ENCODE measurements around the gene GALK1. TPM values are rescaled to one million over a fixed set of nuclear protein-coding genes. Genes with fewer than 3 reads are reported as not detected.
A peak's percentile ranks its signal among the peaks of the same experiment; 100 is the strongest.
"Not testable (repeated sequence)": the region's sequence is repeated elsewhere in the genome, so short reads cannot be mapped to it uniquely, and the experiment has no call there.

Gene GALK1
- total RNA-seq, 1 donor from 2014 or later = 101 TPM

DNA sequence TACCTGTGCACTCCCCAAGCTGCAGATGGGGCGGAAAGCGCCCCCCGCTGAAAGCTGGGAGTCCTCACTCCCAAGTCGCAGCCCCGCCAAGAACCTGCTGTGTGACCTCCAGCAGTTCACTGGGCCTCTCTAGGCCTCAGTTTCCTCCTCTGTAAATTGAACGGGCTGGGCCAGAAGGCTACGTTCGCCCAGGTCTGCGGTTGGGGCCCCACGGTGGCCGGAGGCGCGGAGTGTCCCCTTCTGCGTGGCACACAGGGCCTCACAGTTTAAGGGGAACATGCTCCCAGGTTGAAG, 628 bp downstream of the GALK1 start:
- H3K4me3 ChIP-seq = peak overlapping the region; percentile 67 to 85
- peak overlapping the region; percentile 84 to 85 for H3K27ac ChIP-seq
- intact Hi-C loops (cut with DNase I) = no loop called here
- peaks cover 0 to 4% of the 10 kb centered on the region in 2 donors for H3K36me3 ChIP-seq
- no peaks in the 10 kb centered on the region for H3K9me3 ChIP-seq
- peaks cover 4 to 18% of the 10 kb centered on the region in 2 donors for H3K4me1 ChIP-seq
- H3K27me3 ChIP-seq = no peaks in the 10 kb centered on the region
- TF ChIP-seq, protein P1, sequence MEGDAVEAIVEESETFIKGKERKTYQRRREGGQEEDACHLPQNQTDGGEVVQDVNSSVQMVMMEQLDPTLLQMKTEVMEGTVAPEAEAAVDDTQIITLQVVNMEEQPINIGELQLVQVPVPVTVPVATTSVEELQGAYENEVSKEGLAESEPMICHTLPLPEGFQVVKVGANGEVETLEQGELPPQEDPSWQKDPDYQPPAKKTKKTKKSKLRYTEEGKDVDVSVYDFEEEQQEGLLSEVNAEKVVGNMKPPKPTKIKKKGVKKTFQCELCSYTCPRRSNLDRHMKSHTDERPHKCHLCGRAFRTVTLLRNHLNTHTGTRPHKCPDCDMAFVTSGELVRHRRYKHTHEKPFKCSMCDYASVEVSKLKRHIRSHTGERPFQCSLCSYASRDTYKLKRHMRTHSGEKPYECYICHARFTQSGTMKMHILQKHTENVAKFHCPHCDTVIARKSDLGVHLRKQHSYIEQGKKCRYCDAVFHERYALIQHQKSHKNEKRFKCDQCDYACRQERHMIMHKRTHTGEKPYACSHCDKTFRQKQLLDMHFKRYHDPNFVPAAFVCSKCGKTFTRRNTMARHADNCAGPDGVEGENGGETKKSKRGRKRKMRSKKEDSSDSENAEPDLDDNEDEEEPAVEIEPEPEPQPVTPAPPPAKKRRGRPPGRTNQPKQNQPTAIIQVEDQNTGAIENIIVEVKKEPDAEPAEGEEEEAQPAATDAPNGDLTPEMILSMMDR (IDR thresholded peaks at IDR 0.05) = no peak
- no peak for DNase-seq (ENCODE audit: low spot score in 2 of 2)

DNA sequence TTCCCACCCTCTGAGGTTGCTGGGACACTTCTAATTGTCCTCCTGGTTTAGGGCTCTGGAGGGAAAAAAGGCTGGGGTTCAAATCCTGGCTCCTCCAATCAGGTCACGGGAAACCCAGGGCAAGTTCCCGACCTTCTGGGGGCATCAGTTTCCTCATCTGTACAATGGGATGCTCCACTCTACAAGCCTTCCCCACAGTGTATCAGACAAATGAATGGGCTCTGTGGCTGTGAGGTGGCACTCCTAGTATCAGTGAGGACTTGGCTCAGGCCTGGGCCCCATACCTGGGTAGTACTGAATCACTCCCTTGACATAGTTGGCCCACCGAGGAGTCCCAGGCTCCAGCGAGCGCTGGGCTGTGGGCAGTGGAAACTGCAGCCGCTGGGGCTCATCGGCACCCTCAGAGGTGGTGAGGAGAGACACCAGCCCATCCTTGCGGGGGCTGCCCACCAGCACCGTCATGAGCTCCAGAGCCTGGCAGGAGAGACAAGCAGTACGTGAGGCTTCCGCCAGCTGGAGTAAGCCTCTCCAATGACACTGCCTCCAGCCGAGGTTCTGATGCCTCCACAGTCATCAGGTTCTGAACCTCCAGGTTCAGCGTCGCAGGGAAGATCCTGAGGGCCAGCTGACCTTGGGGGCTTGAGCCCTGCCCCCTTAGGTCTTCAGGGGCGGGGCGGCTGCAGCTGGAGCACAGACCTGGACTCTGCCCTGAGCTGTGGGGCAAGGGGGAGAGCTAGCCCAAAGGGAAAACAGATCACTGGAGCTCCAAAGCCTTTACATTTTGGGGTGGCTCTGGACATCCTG, 1.2 kb downstream of the GALK1 start:
- Histone ChIP-seq H3K27me3 (no peaks in the 10 kb centered on the region), H3K36me3 (peaks cover 0 to 4% of the 10 kb centered on the region in 2 donors), H3K4me1 (peaks cover 4 to 18% of the 10 kb centered on the region in 2 donors), H3K9me3 (no peaks in the 10 kb centered on the region), H3K4me3 (peak overlapping the region; percentile 67 to 85), H3K27ac (peak overlapping the region; percentile 84 to 85)
- TF ChIP-seq, protein P1 (IDR thresholded peaks at IDR 0.05) = no peak
- intact Hi-C loops (cut with DNase I) = no loop called here
- no peak for DNase-seq (ENCODE audit: low spot score in 2 of 2)

DNA sequence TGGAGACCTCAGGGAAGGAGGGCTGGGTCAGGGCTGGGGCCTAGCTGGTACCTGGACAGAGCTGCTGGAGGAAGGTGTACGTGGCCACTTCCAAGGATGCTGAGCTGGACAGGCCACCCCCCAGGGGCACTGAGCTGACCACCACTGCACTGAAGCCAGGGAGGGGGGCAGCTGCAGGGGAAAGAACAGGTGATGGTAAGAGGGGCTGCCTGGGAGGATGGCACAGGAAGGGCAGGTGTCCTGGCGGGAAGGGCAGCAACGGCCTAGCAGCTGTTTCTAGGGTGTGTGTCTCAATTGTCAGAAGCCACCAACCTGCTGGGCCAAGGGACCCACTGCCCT, 1.8 kb downstream of the GALK1 start:
- Histone ChIP-seq H3K4me3 (no peak overlapping the region), H3K36me3 (peaks cover 2 to 4% of the 10 kb centered on the region in 2 donors), H3K27me3 (no peaks in the 10 kb centered on the region), H3K9me3 (no peaks in the 10 kb centered on the region), H3K27ac (no peak overlapping the region), H3K4me1 (peaks cover 4 to 18% of the 10 kb centered on the region in 2 donors)
- TF ChIP-seq, protein P1 (IDR thresholded peaks at IDR 0.05) = no peak
- intact Hi-C loops (cut with DNase I) = no loop called here
- DNase-seq (ENCODE audit: low spot score in 2 of 2) = no peak

DNA sequence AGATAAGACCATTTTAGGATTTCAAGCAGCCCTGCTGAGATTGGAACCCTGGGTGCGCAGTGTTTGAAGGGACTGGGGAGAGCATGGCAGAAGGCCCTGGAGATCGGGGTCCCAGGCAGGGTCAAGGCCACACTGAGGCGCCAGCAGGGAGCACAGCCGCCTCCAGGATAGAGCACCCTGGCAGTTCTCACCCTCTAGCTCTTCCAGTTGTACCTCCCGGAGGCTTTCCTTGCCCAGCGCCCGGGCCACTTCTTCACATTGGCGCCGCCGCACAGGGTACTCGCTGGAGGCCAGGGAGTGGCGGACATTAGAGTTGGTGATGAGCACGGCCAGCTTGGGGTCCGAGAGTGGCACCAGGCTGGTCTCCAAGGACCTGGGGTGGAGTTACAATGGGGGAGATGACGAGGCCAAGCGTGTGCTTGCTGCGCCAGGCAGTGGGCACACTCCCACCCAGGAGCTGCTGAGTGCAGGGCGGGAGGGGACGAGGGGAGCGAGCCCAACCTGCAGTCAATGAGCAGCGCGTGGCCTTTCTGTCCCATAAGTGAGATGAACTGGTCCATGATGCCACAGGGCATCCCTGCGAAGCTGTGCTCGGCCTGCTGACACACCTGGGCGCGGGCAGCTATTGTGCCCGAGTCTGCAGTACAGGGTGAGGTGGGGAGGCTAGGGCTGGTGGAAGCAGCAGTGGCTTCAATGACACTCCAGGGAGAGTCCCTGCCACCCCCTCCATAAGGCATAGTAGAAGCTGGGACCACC, 2.3 kb downstream of the GALK1 start:
- TF ChIP-seq, protein P1 (IDR thresholded peaks at IDR 0.05) = no peak
- Histone ChIP-seq H3K36me3 (peaks cover 4 to 8% of the 10 kb centered on the region in 2 donors), H3K27me3 (no peaks in the 10 kb centered on the region), H3K27ac (no peak overlapping the region), H3K4me1 (peaks cover 4 to 18% of the 10 kb centered on the region in 2 donors), H3K4me3 (no peak overlapping the region), H3K9me3 (no peaks in the 10 kb centered on the region)
- DNase-seq (ENCODE audit: low spot score in 2 of 2) = no peak
- intact Hi-C loops (cut with DNase I) = no loop called here

DNA sequence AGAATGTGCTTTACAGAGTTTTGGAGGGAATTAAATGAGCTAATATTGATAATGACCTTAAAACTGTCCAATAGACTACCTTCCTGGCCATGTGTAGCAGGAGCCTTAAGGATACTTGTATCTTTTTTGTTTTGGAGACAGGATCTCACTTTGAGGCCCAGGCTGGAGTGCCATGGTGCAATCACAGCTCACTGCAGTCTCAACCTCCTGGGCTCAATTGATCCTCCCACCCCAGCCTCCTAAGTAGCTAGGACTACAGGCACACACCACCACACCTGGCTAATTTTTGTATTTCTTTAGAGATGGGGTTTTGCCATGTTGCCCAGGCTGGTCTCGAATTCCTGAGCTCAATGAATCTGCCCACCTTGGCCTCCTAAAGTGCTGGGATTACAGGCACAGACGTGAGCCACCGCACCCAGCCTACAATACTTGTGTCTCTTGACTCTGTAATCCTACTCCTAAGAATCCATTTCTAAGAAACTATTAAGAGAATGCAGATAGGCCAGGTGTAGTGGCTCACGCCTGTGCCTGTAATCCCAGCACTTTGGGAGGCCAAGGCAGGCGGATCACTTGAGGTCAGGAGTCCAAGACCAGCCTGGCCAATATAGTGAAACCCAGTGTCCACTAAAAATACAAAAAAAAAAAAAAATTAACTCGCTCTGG, 4.9 kb downstream of the GALK1 start:
- Histone ChIP-seq H3K36me3 (peaks cover 4 to 10% of the 10 kb centered on the region in 2 donors), H3K4me1 (peaks cover 4 to 15% of the 10 kb centered on the region in 2 donors)
- H3K27me3 ChIP-seq; H3K27ac ChIP-seq; DNase-seq (ENCODE audit: low spot score in 2 of 2); H3K4me3 ChIP-seq; H3K9me3 ChIP-seq: not testable (repeated sequence)
- intact Hi-C loops (cut with DNase I) = loop anchor here (10.0 kb wide), 1 partner anchor 355 kb away; the partner anchor contains the start of gene GRB2

All from ascending aorta (tissue), 2 donors.